ENCODE measurements around the gene LIFR.

The LIFR gene

DNA sequence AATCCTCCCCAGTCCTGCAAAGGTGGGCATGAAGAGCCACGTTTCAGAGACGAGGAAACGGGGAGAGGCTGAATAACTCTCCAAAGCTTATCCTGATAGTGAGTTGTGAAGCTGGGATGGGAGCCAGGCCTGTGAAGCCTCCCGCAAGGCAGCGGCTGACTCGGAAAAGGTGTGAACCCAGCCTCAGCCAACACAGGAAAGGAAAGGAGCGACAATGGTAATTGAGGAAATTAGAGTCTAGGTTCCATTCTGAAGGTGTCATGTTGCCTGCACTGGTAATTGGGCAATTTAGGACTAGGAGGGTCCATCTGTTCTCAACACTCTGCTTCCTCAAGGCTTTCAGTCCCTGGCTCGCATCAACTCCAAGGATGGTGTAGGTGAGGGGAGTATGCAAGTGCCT lies 83.4 kb downstream of the LIFR start:
- Histone ChIP-seq H3K4me3 (ENCODE audit: low read depth in 1 of 2, low read length in 2 of 2) (no peak overlapping the region), H3K27ac (ENCODE audit: low read length) (no peak overlapping the region), H3K36me3 (ENCODE audit: control insufficient read depth in 1 of 2, insufficient read depth in 2 of 2, low read length in 2 of 2) (no peaks in the 10 kb centered on the region), H3K27me3 (ENCODE audit: low read depth, low read length) (no peaks in the 10 kb centered on the region), H3K4me1 (ENCODE audit: control insufficient read depth in 1 of 2, insufficient read depth in 2 of 2, low read length in 2 of 2) (peaks cover 4 to 14% of the 10 kb centered on the region in 2 donors), H3K9me3 (ENCODE audit: control insufficient read depth in 1 of 2, low read length in 2 of 2) (no peaks in the 10 kb centered on the region)

DNA sequence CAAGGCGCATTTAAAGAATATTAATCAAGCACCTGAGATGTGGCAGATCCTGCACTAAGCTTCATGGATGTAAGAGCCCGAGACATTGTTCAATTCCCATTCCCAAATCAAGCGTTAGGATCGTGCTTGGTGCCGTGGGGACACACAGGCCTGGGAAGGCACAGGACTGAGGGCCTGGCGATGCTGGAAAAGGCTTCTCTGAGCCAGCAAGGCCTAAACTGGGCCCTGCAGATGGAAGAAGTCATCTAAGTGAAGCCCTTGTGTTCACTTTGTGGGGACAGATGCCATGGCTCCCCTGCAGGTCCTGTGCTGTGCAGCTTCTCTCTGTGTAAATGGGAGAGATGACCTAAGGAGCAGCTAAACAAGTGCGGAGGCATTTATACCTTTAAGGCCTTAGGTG lies 83.9 kb downstream of the LIFR start:
- Histone ChIP-seq H3K9me3 (ENCODE audit: control insufficient read depth in 1 of 2, low read length in 2 of 2) (no peaks in the 10 kb centered on the region), H3K36me3 (ENCODE audit: control insufficient read depth in 1 of 2, insufficient read depth in 2 of 2, low read length in 2 of 2) (no peaks in the 10 kb centered on the region), H3K4me3 (ENCODE audit: low read depth in 1 of 2, low read length in 2 of 2) (no peak overlapping the region), H3K4me1 (ENCODE audit: control insufficient read depth in 1 of 2, insufficient read depth in 2 of 2, low read length in 2 of 2) (peaks cover 4 to 18% of the 10 kb centered on the region in 2 donors), H3K27me3 (ENCODE audit: low read depth, low read length) (no peaks in the 10 kb centered on the region), H3K27ac (ENCODE audit: low read length) (no peak overlapping the region)

DNA sequence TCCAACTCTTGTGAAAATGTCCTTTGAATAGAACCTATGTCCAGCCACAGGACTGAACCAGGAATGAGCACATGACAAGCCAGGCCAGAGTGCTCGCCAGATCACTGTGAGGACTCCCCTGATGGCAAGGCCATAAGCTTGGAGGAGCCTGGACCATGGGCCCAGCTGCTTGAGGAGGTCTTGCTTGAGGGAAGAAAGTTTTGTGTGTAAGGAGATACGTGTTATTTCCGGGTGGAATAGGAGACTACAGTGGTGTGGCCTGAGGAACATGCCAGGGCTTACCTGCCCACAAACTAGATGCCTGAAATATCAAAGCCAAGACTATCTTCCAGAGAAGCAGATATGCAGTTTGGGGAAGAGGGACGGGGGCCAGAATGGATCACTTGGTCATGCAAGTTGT lies 84.7 kb downstream of the LIFR start:
- H3K27ac ChIP-seq (ENCODE audit: low read length): no peak overlapping the region
- no peaks in the 10 kb centered on the region for H3K36me3 ChIP-seq (ENCODE audit: control insufficient read depth in 1 of 2, insufficient read depth in 2 of 2, low read length in 2 of 2)
- no peaks in the 10 kb centered on the region for H3K27me3 ChIP-seq (ENCODE audit: low read depth, low read length)
- H3K4me1 ChIP-seq (ENCODE audit: control insufficient read depth in 1 of 2, insufficient read depth in 2 of 2, low read length in 2 of 2): peaks cover 4 to 22% of the 10 kb centered on the region in 2 donors
- H3K4me3 ChIP-seq (ENCODE audit: low read depth in 1 of 2, low read length in 2 of 2): no peak overlapping the region
- H3K9me3 ChIP-seq (ENCODE audit: control insufficient read depth in 1 of 2, low read length in 2 of 2): no peaks in the 10 kb centered on the region

DNA sequence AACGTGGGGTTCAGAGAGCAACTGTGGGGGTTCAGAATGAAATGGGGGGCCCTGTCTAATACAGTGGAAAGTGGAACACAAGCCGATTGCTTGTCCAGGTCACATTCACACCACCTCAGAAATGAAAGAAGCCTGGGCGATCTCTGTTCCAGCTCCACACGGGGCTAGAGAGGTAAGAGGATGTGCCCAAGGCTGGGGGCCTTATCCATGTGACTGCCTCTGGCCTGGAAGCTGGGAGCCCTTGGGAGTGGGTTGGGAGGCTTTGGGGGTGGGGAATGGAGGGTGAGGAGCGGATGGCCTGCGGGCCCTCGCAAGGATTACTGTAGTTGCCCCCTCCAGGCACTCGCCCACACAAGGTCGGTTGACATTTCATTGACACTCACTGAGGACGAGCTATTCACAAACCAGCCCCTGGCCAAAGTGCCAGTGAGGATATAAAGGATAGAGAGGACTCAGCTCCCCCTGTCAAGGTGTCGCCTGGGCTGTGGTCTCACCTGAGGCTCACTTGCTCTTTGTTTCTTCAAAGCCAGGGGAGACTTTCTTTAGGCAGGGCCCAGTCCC lies 86.7 kb downstream of the LIFR start:
- no peaks in the 10 kb centered on the region for H3K36me3 ChIP-seq (ENCODE audit: control insufficient read depth in 1 of 2, insufficient read depth in 2 of 2, low read length in 2 of 2)
- H3K27ac ChIP-seq (ENCODE audit: low read length): peak overlapping the region; percentile 68
- no peaks in the 10 kb centered on the region for H3K9me3 ChIP-seq (ENCODE audit: control insufficient read depth in 1 of 2, low read length in 2 of 2)
- H3K4me1 ChIP-seq (ENCODE audit: control insufficient read depth in 1 of 2, insufficient read depth in 2 of 2, low read length in 2 of 2): peaks cover 4 to 22% of the 10 kb centered on the region in 2 donors
- no peaks in the 10 kb centered on the region for H3K27me3 ChIP-seq (ENCODE audit: low read depth, low read length)
- H3K4me3 ChIP-seq (ENCODE audit: low read depth in 1 of 2, low read length in 2 of 2): no peak overlapping the region

DNA sequence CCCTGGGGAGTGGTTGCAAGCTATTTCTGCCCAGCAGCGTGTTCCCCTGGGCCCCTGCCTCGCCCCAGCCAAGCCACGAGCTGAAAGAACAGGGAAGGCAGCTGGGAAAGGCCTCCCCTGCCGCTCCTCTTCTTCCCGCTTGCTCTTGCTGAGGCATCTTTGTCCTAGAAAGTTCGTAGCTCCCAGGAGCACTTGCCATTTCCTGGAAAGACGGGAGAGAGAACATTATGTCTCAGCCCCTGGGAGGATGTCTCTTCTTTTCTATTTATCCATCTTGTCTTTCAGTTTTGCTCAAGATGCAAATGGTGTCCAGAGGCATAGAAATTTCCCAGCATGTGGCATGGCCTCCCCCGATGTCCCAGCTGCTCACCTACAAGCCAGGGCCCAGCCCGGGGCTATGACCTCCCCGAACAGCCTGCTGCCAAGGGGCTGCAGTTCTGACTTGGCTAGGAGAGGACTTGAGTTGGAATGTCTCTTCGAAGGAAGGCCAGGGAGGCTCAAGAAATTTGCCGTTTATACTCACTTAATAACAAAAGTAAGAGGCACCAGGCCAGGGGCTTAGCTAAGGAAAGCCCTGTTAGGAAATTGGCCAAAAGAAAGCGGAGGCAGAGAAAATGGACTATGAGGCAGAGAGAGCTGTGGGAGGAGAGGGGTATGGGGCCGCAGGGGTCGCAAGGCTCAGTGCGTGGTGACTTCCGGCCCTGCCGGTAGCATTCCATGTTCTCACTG lies 87.3 kb downstream of the LIFR start:
- Histone ChIP-seq H3K27ac (ENCODE audit: low read length) (peak overlapping the region; percentile 81), H3K4me3 (ENCODE audit: low read depth in 1 of 2, low read length in 2 of 2) (no peak overlapping the region), H3K9me3 (ENCODE audit: control insufficient read depth in 1 of 2, low read length in 2 of 2) (no peaks in the 10 kb centered on the region), H3K4me1 (ENCODE audit: control insufficient read depth in 1 of 2, insufficient read depth in 2 of 2, low read length in 2 of 2) (peaks cover 4 to 22% of the 10 kb centered on the region in 2 donors), H3K36me3 (ENCODE audit: control insufficient read depth in 1 of 2, insufficient read depth in 2 of 2, low read length in 2 of 2) (no peaks in the 10 kb centered on the region), H3K27me3 (ENCODE audit: low read depth, low read length) (no peaks in the 10 kb centered on the region)

DNA sequence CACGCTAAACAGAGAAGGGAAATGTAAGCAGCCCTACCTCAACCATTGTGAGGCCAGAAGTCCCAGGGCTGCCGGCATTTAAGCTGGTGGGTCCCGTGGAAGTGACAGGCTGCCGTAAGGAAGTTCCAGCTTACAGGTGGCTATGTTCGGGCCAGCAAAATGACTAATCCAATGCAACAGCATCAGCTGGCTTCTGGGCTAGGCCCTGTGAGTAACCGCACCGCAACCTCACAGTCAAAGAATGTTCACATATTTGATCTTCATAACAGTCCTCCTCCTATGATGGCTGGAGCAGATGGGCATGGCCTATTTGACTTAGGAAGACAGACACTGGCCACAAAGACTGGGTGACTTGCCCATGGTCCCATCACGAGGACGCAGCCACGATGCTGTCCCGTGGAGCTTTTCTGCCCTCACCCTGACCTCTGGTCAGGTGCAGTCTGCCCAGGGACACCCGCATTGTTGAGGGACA lies 88.2 kb downstream of the LIFR start:
- no peaks in the 10 kb centered on the region for H3K36me3 ChIP-seq (ENCODE audit: control insufficient read depth in 1 of 2, insufficient read depth in 2 of 2, low read length in 2 of 2)
- peak overlapping the region; percentile 81 for H3K27ac ChIP-seq (ENCODE audit: low read length)
- peaks cover 4 to 31% of the 10 kb centered on the region in 2 donors for H3K4me1 ChIP-seq (ENCODE audit: control insufficient read depth in 1 of 2, insufficient read depth in 2 of 2, low read length in 2 of 2)
- no peaks in the 10 kb centered on the region for H3K9me3 ChIP-seq (ENCODE audit: control insufficient read depth in 1 of 2, low read length in 2 of 2)
- H3K4me3 ChIP-seq (ENCODE audit: low read depth in 1 of 2, low read length in 2 of 2): no peak overlapping the region
- H3K27me3 ChIP-seq (ENCODE audit: low read depth, low read length): no peaks in the 10 kb centered on the region

DNA sequence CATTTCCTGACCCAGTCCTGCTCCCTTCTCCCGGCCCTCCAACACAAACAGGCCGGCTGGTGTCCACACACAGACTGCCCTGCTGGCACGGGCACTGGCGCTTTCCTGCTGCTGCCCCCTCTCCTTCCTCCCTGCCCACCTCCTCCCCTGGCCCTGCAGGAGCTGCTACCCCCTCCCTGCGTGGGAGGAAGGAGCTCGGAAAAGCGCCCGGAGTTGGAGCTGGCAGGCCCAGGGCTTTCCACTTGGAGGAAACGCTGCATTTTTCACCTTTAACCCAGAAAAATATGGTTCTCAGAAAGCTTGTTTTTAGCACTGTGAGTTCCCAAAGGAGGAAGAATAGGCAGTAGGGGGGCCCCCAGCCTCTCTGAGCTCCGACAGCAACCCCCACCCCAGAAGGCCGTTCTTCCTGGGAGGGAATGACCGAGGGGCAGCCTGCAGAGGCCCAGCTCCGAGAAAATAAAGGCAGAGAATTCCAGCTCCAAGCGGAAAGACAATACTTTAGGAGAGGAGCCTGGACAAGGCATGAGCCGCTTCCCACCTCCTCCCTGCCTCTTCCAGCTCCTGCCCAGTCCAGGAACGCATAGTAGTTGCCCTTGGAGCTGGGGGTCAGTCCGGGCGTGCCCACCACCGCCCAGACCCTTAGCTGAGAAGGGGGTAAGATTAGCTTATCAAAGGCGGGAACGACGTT lies 88.9 kb downstream of the LIFR start:
- Histone ChIP-seq H3K9me3 (ENCODE audit: control insufficient read depth in 1 of 2, low read length in 2 of 2) (no peaks in the 10 kb centered on the region), H3K4me1 (ENCODE audit: control insufficient read depth in 1 of 2, insufficient read depth in 2 of 2, low read length in 2 of 2) (peaks cover 4 to 39% of the 10 kb centered on the region in 2 donors), H3K27me3 (ENCODE audit: low read depth, low read length) (no peaks in the 10 kb centered on the region)

DNA sequence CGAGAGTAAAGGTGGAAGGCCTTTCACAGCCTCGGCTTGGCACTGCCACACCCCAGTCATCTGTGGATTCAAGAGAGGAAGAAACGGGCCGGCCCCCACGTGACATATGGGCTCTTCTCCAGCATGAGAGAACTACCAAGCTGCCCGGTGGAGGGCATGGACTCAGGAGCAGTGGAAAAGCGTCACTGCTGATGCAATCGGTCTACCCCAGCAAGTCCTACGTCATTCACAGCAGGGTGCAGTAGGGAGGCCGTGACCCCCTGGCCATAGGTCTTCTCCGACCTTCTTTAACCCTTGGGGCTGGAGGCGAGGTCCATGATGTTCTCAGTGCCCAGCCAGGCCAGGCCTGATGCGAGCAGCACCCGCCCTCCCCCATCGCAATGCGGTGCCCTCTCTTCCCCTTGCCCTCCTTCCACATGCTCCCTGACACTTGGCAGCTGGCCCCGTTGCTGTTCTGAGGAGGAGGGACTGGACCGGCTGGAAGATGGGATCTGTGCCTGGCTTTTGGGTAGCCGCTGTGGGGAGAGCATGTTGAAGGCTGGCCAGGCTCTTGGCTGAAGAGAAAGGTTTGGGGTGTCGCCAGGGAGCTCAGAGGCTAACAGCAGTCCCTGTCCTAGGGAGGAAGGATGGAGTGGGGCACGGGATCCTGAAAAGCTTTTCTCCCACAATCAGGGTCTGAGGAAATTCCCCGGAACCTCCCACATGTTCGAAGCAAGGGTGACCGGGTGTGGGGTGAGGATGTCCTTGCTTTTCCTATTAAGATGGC lies 89.8 kb downstream of the LIFR start:
- H3K9me3 ChIP-seq (ENCODE audit: control insufficient read depth in 1 of 2, low read length in 2 of 2): no peaks in the 10 kb centered on the region
- H3K4me3 ChIP-seq (ENCODE audit: low read depth in 1 of 2, low read length in 2 of 2): no peak overlapping the region
- no peaks in the 10 kb centered on the region for H3K27me3 ChIP-seq (ENCODE audit: low read depth, low read length)
- peak overlapping the region; percentile 40 for H3K27ac ChIP-seq (ENCODE audit: low read length)
- H3K4me1 ChIP-seq (ENCODE audit: control insufficient read depth in 1 of 2, insufficient read depth in 2 of 2, low read length in 2 of 2): peaks cover 4 to 39% of the 10 kb centered on the region in 2 donors
- H3K36me3 ChIP-seq (ENCODE audit: control insufficient read depth in 1 of 2, insufficient read depth in 2 of 2, low read length in 2 of 2): no peaks in the 10 kb centered on the region

More for the DNA sequence above, 88.9 kb downstream of the LIFR start:
- no peak overlapping the region for H3K4me3 ChIP-seq (ENCODE audit: low read depth in 1 of 2, low read length in 2 of 2)
- H3K27ac ChIP-seq (ENCODE audit: low read length): peak overlapping the region; percentile 45
- no peaks in the 10 kb centered on the region for H3K36me3 ChIP-seq (ENCODE audit: control insufficient read depth in 1 of 2, insufficient read depth in 2 of 2, low read length in 2 of 2)

DNA sequence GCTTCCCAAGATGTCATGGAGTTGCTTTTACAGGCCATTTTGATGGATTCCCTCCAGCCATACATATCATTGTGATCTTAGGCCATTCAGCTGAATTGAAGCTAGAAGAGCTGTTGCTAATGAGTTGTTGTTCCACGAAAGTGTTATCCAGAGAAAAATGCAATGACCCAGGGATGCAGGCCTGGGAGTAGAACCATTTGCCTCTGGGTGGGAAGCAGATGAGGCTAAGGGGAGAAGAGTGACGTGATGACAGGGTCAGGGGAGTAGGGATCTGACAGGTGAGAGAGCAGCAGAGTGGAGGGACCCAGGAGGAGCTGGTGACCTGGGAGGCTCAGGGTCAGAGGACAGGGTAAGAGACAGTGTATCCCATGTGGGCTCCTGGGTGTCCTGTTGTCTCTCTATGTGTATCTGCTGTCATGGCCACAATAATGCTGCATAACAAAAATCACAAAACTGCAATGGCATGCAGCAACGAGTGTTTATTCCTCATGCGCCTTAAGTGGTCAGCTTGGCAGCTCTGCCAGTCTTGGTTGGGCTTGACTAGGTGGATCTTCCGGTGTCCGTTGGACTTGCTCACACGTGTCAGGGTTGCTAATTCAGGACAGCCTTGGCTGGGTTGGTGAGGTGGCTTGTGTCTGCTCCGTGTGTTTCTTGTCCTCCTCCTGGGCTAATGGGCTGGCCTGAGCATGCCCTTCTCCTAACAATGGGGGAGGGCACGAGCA lies 90.6 kb downstream of the LIFR start:
- no peaks in the 10 kb centered on the region for H3K27me3 ChIP-seq (ENCODE audit: low read depth, low read length)
- H3K4me3 ChIP-seq (ENCODE audit: low read depth in 1 of 2, low read length in 2 of 2): no peak overlapping the region
- peak overlapping the region; percentile 40 for H3K27ac ChIP-seq (ENCODE audit: low read length)
- H3K9me3 ChIP-seq (ENCODE audit: control insufficient read depth in 1 of 2, low read length in 2 of 2): no peaks in the 10 kb centered on the region
- no peaks in the 10 kb centered on the region for H3K36me3 ChIP-seq (ENCODE audit: control insufficient read depth in 1 of 2, insufficient read depth in 2 of 2, low read length in 2 of 2)
- peaks cover 4 to 39% of the 10 kb centered on the region in 2 donors for H3K4me1 ChIP-seq (ENCODE audit: control insufficient read depth in 1 of 2, insufficient read depth in 2 of 2, low read length in 2 of 2)

DNA sequence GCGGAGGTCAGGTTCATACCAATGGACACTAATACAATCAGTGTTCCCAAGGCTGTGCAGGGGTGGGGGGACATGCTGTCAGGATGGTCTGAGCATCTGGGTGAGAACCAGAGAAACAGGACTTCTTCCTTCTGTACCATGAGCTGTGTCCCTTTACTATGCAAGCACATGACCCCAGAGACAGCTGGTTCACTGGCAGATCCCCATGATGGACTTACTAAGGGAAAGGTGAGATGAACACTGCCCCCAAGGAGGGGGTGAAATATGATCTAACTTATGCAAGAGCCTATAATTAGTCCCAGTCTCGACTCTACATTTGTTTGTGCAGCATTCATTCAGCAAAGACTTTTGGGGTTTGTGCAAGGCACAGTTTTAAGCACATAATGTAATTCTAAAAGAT lies 91.4 kb downstream of the LIFR start:
- Histone ChIP-seq H3K4me3 (ENCODE audit: low read depth in 1 of 2, low read length in 2 of 2) (no peak overlapping the region), H3K27me3 (ENCODE audit: low read depth, low read length) (no peaks in the 10 kb centered on the region), H3K36me3 (ENCODE audit: control insufficient read depth in 1 of 2, insufficient read depth in 2 of 2, low read length in 2 of 2) (no peaks in the 10 kb centered on the region), H3K27ac (ENCODE audit: low read length) (no peak overlapping the region), H3K4me1 (ENCODE audit: control insufficient read depth in 1 of 2, insufficient read depth in 2 of 2, low read length in 2 of 2) (peaks cover 4 to 39% of the 10 kb centered on the region in 2 donors), H3K9me3 (ENCODE audit: control insufficient read depth in 1 of 2, low read length in 2 of 2) (no peaks in the 10 kb centered on the region)
